SKM-1 (cell line): ENCODE results near the gene CABLES2.
"Not testable (repeated sequence)": the region's sequence is repeated elsewhere in the genome, so short reads cannot be mapped to it uniquely, and the experiment has no call there.

ENCODE experiments used
- DNase-seq: peaks from one replicate; lab custom pipeline; 2025; ENCODE audit not compliant: unreplicated experiment; lab: John Stamatoyannopoulos, UW

Gene CABLES2

GRCh38 chr20:62390317-62391164 lies 16.5 kb downstream of the CABLES2 start:
- no peak for DNase-seq

DNA sequence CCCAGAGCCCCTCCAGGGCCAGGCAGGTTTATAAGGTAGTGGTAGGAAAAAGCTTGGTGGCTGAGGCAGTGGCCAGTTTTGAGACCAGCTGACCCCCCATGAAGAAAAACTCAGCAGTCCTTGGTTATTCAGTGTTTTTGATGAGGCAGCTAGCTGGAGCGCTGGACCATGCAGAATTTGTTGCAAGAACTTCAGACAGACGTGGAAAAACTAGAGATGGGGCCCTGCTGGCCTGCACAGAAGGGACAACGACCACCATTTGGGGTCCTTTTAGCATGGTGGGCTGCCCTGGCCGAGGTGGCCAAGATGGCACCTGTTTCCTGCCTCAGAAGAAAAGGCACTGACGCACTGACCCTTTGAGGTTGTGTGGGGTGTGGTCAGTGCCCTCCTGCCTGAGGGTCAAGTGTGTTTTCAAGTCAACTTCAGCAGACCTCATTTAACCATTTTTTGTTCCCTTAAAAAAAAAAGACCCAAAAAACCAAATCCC lies 17.4 kb downstream of the CABLES2 start:
- no peak for DNase-seq

DNA sequence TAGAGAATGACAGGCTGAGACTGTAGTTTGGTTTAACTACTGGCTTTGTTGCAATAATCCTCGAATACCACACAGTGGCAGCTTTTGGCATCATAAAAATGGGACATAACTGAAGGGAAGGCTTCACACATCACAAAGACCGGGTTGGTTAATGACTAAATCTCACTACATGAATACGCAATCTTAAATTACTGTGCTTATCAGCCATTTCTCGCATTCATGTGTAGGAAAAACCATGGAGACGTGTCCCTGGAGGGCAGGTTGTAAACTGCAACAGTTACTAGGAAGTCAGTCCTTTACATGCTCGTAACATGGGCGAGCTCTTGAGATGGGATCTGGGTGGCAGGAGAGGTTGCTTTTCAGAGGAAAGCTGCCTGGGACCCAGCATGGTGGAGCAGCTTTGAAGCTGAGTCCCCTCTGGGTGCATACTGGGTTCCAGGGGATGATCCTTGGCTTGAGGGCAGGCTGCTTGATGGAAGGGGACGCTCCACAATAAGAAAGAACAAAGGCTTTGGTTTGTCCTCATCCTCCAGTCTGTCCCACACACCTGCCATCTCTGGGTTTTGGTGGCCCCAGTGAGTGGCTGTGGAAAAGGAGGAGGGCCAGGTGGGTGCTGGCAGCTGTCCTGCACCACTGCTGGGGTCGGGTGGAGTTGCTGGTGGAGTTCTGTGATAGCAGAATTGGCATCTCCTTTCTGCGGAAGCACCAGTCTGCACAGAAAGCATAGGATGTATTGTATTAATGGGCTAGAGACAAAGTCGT lies 18.1 kb downstream of the CABLES2 start:
- DNase-seq, result no peak

DNA sequence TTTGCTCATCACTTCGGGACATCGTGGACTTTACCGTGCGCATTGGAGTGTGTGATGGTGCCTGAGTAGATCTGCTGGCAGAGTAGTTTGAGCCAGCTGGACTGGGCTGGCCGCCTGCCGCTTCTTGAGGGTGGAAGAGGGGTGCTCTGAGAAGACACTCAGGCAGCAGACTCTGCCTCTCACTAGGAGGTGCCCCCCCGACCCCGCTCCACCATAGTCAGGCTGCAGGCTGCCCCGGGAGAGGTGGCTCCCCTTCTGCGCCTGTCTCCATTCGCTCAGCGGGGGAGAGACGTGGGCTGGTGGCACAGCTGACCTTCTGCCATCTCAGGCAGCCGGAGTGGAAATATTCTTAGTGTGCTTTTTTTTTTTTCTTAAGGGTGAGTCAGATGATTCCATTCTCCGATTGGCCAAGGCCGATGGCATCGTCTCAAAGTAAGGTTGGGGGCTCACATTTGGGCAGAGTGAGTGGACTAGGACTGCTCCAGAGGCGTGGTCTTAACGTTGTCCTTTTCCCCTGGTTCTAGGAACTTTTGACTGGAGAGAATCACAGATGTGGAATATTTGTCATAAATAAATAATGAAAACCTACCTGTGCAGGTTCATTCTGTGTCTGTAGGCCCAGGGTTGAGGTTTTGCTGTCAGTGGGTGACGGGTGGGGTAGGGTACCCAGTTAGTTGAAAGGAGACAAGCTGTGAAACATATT lies 19.0 kb downstream of the CABLES2 start:
- no peak for DNase-seq

- DNase-seq, result no peak
Measured at GRCh38 chr20:62387219-62387913, 19.7 kb downstream of the CABLES2 start.

- peak; percentile 83 for DNase-seq
Measured at GRCh38 chr20:62386383-62387218, 20.5 kb downstream of the CABLES2 start, which contains the start of gene RPS21. TSS of gene RPS21 (plus strand) at chr20:62387103. CDS start at chr20:62387339, 236 bp downstream.

- DNase-seq, result peak; percentile 62
Measured at GRCh38 chr20:62382306-62383198, 24.5 kb downstream of the CABLES2 start.

- DNase-seq, result no peak
Measured at GRCh38 chr20:62381842-62382241, 25.2 kb downstream of the CABLES2 start.

DNA sequence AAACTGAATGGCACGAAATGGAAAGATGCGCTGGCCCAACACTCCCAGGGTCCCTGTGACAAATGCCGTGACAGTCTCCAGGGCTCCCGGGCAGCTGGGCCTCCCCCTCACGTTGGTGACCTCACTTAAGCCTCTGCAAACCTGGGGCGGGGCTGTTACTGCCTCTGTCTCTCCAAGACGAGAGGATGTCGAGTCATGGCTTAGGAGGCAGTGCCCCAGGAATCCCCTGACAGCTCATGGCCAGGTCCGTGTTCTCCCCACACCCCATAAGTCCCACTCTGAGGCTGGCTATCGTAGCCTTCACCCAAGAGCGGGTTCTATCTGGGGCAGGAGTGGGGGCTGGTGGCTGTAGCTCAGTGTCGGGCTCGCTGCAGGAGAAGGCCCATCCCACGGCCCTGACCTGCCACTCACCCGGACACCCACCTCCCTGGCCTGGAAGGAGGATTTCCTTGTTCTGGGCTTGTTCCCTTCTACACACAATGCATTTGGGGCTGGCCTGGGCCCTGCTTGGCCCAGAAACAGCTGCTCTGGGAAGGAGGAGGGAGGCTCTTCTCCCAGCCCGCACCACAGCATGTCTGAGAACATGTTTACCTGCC lies 25.8 kb downstream of the CABLES2 start:
- DNase-seq, result no peak

DNA sequence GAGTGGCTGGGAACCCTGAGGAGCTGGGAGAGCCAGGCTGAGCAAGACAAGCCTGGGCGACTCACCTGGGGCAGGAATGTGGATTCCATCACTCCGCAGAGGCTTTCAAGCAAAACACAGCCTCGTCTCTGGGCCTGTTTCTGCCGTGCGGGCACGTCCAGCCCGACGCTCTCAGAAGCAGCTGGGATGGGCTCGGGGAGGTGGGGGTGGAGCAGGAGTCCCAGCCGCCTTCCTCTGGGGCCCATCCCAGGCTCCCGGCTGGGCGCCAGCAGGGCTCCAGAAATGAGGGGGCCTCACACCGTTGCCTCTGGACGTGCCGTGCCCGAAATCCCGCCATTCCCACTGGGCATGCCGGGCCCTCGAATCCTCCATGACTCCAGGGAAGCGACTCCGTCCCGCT lies 28.9 kb downstream of the CABLES2 start:
- DNase-seq, result no peak

DNA sequence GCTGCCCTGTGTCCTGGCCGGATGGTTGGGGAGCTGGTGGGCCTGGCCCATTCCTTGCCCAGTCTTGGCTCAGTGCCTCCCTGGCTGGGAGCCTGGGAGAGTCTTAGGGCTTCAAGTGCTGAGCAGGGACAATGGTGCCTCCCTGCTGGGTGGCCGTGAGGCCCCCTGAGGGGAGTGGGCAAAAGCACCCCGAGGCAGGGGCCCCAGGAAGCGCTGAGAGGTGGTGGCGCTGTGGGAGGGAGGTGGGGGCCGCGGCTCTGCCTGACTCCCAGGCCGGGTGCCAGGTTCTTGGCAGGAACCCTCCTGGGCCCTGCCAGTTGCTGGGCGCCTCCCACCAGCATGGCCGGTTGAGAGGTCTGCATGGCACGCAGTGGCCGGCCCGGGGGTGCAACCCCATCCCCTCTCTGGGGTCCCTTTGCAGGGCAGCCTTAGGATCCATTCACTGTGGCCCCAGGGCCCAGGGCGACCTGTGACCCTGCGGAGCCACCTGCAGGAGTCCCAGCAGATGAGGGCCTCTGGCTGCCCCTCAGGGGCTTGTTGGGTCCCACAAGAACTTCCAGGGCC lies 29.4 kb downstream of the CABLES2 start:
- DNase-seq, result no peak

DNA sequence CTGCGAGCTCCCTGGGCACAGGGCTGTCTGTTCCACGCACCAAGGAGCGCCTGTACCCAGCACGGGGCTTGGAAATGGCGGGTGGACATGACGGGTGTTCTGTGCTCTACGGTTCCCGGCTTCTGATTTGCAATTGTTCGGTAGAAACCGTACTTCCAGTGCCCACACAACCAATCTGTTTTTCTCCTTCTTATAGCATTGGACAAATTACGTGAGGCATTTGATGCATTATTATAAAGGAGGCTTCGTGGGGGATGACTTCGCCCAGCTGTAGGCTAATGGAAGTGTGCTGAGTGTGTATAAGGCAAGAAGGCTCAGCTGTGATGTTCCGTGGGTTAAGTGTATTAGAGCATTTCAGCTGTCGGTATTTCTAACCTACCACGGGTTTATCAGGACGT lies 30.0 kb downstream of the CABLES2 start:
- no peak for DNase-seq

- DNase-seq, result no peak
Measured at GRCh38 chr20:62376112-62377063, 30.7 kb downstream of the CABLES2 start.

GRCh38 chr20:62374331-62375152 lies 32.5 kb downstream of the CABLES2 start:
- no peak for DNase-seq

DNA sequence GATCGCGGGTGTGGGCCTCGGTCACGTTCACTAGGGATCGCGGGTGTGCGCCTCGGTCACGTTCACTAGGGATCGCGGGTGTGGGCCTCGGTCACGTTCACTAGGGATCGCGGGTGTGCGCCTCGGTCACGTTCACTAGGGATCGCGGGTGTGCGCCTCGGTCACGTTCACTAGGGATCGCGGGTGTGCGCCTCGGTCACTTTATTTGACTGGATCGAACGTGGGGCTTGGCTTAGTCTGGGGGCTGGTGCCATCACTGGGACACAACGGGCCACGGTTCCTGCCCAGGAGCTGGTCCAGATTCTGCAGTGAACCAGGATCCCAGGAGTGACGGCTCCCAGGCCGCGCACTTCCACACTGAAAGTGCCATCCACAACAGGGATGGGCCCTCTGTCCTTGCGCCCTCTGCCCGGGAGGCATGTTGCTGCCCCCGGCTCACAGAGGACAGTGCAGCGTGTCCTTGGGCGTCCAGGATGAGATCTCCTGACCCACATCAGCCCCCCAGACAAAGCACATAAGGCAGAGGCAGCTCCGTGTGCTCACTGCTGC lies 33.4 kb downstream of the CABLES2 start:
- not testable (repeated sequence) for DNase-seq
